Transverse colon (tissue), 4 donors: Measurements from ENCODE around the gene POLR2E. TPM values are rescaled to one million over a fixed set of nuclear protein-coding genes. Genes with fewer than 3 reads are reported as not detected.

Experiments used
- DNase-seq: peaks from one replicate; pipeline ENCODE4 v3.0.0-alpha.2; 2019
- H3K27ac ChIP-seq, 4 donors: fragments of 200-600 bp; sonication (generic); 2 replicates each; pipeline ENCODE4 v1.5.1; 2016 to 2018; ENCODE audit warnings: inconsistent platforms in 4 of 4
- H3K27me3 ChIP-seq: fragments of 200-600 bp; sonication (generic); 2 replicates; pipeline ENCODE4 v1.5.1; 2017; ENCODE audit warnings: inconsistent platforms
- H3K36me3 ChIP-seq, 4 donors: fragments of 200-600 bp; sonication (generic); 2 replicates each; pipeline ENCODE4 v1.5.1; 2017 to 2019; ENCODE audit warnings: inconsistent platforms in 4 of 4
- H3K4me1 ChIP-seq, 4 donors: fragments of 200-600 bp; sonication (generic); 2 replicates each; pipeline ENCODE4 v1.5.1; 2017 to 2020; ENCODE audit warnings: inconsistent platforms in 4 of 4
- H3K4me3 ChIP-seq, 4 donors: fragments of 200-600 bp; sonication (generic); 1 replicate in 1 of 4; 2 replicates in 3 of 4; pipeline versions ENCODE4 v1.5.1 to v1.6.1; 2017 to 2019; ENCODE audit warnings: inconsistent platforms in 4 of 4
- H3K9me3 ChIP-seq, 2 donors: fragments of 200-600 bp; sonication (generic); 2 replicates each; pipeline ENCODE4 v1.5.1; 2017 to 2019; ENCODE audit warnings: inconsistent platforms in 2 of 2
- CTCF ChIP-seq, 5 experiments: fragments of 200-600 bp in 3 of 5; fragments of 450-650 bp in 2 of 5; sonication (generic) in 3 of 5; IDR thresholded peaks; 1 replicate in 2 of 5; 2 replicates in 3 of 5; pipeline ENCODE4 v1.5.1; 2016 to 2017; ENCODE audit warnings: antibody characterized with exemption in 5 of 5, inconsistent platforms in 3 of 5, mild to moderate bottlenecking in 2 of 5, moderate library complexity in 1 of 5
- EP300 ChIP-seq: sonication (generic); formaldehyde crosslinking; IDR thresholded peaks from one replicate; pipeline ENCODE4 v1.6.1; 2017; ENCODE audit warnings: antibody characterized with exemption, low read depth
- POLR2A ChIP-seq: fragments of 450-650 bp; IDR thresholded peaks from one replicate; pipeline ENCODE4 v1.6.1; 2016; ENCODE audit warnings: antibody characterized with exemption, mild to moderate bottlenecking, moderate library complexity
- POLR2AphosphoS5 ChIP-seq, 3 donors: sonication (generic); formaldehyde crosslinking; IDR thresholded peaks; one replicate each; pipeline ENCODE4 v1.6.1; 2016; ENCODE audit warnings: antibody characterized with exemption in 3 of 3
- WGBS, 2 donors: methylation state at CpG; one replicate each; pipeline ENCODE4 v1.1.5; 2018; ENCODE audit warnings: low coverage in 1 of 2; 5-methylcytosine and 5-hydroxymethylcytosine counted together
- in situ Hi-C, 4 donors: fragments of 200-750 bp; cut with MboI; loops; one replicate each; pipeline versions ENCODE4 v1.15.0 to v1.15.1; 2017; ENCODE audit warnings: low sequenced_read_pairs in 3 of 4, low pct_ligation_motif_present in 1 of 4, low pct_unique_long_range_greater_than_20kb in 1 of 4
- intact Hi-C: fragments of 100-400 bp; cut with DNase I; formaldehyde crosslinking; loops from one replicate; pipeline ENCODE4 v1.15.1; 2023; ENCODE audit warnings: low total_unique reads
- total RNA-seq, 4 donors: library from RNA; depleted of rRNA; stranded (reverse); fragments of >200 nt; gene quantifications; one replicate each; pipeline ENCODE4 v1.1.0, GENCODE V29; 2016

POLR2E gene
- total RNA-seq, 4 donors from 2014 or later = 74.8 to 167 (median 103) TPM

- Histone ChIP-seq H3K27ac (no peak overlapping the region), H3K4me3 (no peak overlapping the region), H3K4me1 (peaks cover 0 to 5% (median 4%) of the 10 kb centered on the region in 4 donors), H3K36me3 (peaks cover 0 to 55% (median 22%) of the 10 kb centered on the region in 4 donors), H3K9me3 (no peaks in the 10 kb centered on the region), H3K27me3 (no peaks in the 10 kb centered on the region)
- DNase-seq = no peak
- intact Hi-C loops = no loop called here
- in situ Hi-C loops = no loop called here
- WGBS, 2 donors = 95% methylated on average over 62 of the region's 63 CpGs; no CpG with 5 or more reads in 1 of the 2 donors
- TF ChIP-seq POLR2A (no peak), CTCF (IDR thresholded peaks at IDR 0.05) (no peak), EP300 (no peak)
Measured at GRCh38 chr19:1122021-1122971, 27.1 kb upstream of the POLR2E start.

GRCh38 chr19:1121395-1121794 lies 26.2 kb upstream of the POLR2E start:
- Histone ChIP-seq H3K36me3 (peaks cover 0 to 50% (median 26%) of the 10 kb centered on the region in 4 donors), H3K9me3 (no peaks in the 10 kb centered on the region), H3K27me3 (no peaks in the 10 kb centered on the region), H3K4me1 (peaks cover 0 to 5% (median 4%) of the 10 kb centered on the region in 4 donors), H3K4me3 (no peak overlapping the region), H3K27ac (no peak overlapping the region)
- 92% methylated on average over 10 of the region's 10 CpGs; no CpG with 5 or more reads in 1 of the 2 donors for WGBS, 2 donors
- in situ Hi-C loops (no loop called here), intact Hi-C loops (no loop called here)
- no peak for DNase-seq
- no peak for TF ChIP-seq CTCF (IDR thresholded peaks at IDR 0.05)
- no peak for TF ChIP-seq POLR2AphosphoS5 (IDR thresholded peaks at IDR 0.05)
- no peak for TF ChIP-seq EP300
- no peak for TF ChIP-seq POLR2A

- no peak for DNase-seq
- no peak for TF ChIP-seq POLR2A
- no peak for TF ChIP-seq EP300
- TF ChIP-seq CTCF (IDR thresholded peaks at IDR 0.05) = no peak
- no peak for TF ChIP-seq POLR2AphosphoS5 (IDR thresholded peaks at IDR 0.05)
- Histone ChIP-seq H3K4me3 (no peak overlapping the region), H3K4me1 (peaks cover 0 to 5% (median 4%) of the 10 kb centered on the region in 4 donors), H3K27me3 (no peaks in the 10 kb centered on the region), H3K36me3 (peaks cover 0 to 48% (median 26%) of the 10 kb centered on the region in 4 donors), H3K27ac (no peak overlapping the region), H3K9me3 (no peaks in the 10 kb centered on the region)
- intact Hi-C loops (no loop called here), in situ Hi-C loops (loop anchor here in 1 of 4 donors (5.0 kb wide), 1 partner anchor 73 kb away; no protein-coding TSS in a partner anchor)
- WGBS, 2 donors = 92% methylated on average over 46 of the region's 50 CpGs; no CpG with 5 or more reads in 1 of the 2 donors
Measured at GRCh38 chr19:1119475-1120217, 24.5 kb upstream of the POLR2E start.

- 95% methylated on average over 32 of the region's 34 CpGs; no CpG with 5 or more reads in 1 of the 2 donors for WGBS, 2 donors
- Histone ChIP-seq H3K4me1 (peaks cover 1 to 8% (median 6%) of the 10 kb centered on the region in 4 donors), H3K27me3 (no peaks in the 10 kb centered on the region), H3K4me3 (no peak overlapping the region), H3K27ac (no peak overlapping the region), H3K36me3 (peaks cover 0 to 48% (median 26%) of the 10 kb centered on the region in 4 donors), H3K9me3 (no peaks in the 10 kb centered on the region)
- no peak for DNase-seq
- TF ChIP-seq POLR2A = no peak
- TF ChIP-seq CTCF (IDR thresholded peaks at IDR 0.05) = no peak
- peak in 1 of 3 donors; percentile 13 for TF ChIP-seq POLR2AphosphoS5 (IDR thresholded peaks at IDR 0.05)
- no peak for TF ChIP-seq EP300
- intact Hi-C loops = no loop called here
- in situ Hi-C loops = loop anchor here in 1 of 4 donors (5.0 kb wide), 1 partner anchor 73 kb away; no protein-coding TSS in a partner anchor
Measured at GRCh38 chr19:1118999-1119398, 23.8 kb upstream of the POLR2E start.
